ENCODE results near the gene ATAD3A.

- TF ChIP-seq, protein P1, sequence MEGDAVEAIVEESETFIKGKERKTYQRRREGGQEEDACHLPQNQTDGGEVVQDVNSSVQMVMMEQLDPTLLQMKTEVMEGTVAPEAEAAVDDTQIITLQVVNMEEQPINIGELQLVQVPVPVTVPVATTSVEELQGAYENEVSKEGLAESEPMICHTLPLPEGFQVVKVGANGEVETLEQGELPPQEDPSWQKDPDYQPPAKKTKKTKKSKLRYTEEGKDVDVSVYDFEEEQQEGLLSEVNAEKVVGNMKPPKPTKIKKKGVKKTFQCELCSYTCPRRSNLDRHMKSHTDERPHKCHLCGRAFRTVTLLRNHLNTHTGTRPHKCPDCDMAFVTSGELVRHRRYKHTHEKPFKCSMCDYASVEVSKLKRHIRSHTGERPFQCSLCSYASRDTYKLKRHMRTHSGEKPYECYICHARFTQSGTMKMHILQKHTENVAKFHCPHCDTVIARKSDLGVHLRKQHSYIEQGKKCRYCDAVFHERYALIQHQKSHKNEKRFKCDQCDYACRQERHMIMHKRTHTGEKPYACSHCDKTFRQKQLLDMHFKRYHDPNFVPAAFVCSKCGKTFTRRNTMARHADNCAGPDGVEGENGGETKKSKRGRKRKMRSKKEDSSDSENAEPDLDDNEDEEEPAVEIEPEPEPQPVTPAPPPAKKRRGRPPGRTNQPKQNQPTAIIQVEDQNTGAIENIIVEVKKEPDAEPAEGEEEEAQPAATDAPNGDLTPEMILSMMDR (conservative IDR thresholded peaks at IDR 0.05 in 1 of 2, IDR thresholded peaks at IDR 0.05 in 1 of 2; ENCODE audit: low read depth in 1 of 2, low read length in 2 of 2) = no peak
- TF ChIP-seq EZH2 (IDR thresholded peaks at IDR 0.05; ENCODE audit: low read length, missing control alignments) = no peak
Observed at GRCh38 chr1:1574721-1575537, 63.0 kb downstream of the ATAD3A start, which contains the start of gene SSU72.

Measured in fibroblast of lung (primary cell).